Hepatocyte (in vitro differentiated cells): ENCODE results near the gene SLC15A5.

Source experiments
- EZH2phosphoT487 ChIP-seq: fragments of 200-600 bp; sonication (generic); IDR thresholded peaks from one replicate; pipeline ENCODE4 v1.6.1; 2018; ENCODE audit warnings: antibody characterized with exemption, mild to moderate bottlenecking, low read depth, moderate library complexity; ENCODE audit not compliant: unreplicated experiment, severe bottlenecking
- TF ChIP-seq, protein P1 (sequence below): fragments of 200-600 bp; sonication (generic); IDR thresholded peaks from 2 replicates; pipeline ENCODE4 v1.5.1; 2016; ENCODE audit warnings: antibody characterized with exemption, mild to moderate bottlenecking; ENCODE audit not compliant: poor library complexity

DNA sequence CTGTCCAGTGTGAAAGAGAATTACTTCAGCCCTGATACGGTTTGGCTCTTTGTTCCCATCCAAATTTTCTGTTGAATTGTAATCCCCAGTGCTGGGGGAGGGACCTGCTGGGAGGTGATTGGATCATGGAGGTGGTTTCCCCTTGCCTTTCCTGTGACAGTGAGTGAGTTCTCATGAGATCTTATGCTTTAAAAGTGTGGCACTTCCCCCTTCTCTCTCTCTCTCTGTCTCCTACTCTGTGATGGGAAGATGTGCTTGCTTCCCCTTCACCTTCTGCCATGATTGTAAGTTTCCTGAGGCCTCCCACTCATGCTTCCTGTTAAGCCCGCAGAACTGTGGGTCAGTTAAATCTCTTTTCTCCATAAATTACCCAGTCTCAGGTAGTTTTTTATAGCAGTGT, 5.5 kb upstream of the SLC15A5 start:
- TF ChIP-seq, protein P1, sequence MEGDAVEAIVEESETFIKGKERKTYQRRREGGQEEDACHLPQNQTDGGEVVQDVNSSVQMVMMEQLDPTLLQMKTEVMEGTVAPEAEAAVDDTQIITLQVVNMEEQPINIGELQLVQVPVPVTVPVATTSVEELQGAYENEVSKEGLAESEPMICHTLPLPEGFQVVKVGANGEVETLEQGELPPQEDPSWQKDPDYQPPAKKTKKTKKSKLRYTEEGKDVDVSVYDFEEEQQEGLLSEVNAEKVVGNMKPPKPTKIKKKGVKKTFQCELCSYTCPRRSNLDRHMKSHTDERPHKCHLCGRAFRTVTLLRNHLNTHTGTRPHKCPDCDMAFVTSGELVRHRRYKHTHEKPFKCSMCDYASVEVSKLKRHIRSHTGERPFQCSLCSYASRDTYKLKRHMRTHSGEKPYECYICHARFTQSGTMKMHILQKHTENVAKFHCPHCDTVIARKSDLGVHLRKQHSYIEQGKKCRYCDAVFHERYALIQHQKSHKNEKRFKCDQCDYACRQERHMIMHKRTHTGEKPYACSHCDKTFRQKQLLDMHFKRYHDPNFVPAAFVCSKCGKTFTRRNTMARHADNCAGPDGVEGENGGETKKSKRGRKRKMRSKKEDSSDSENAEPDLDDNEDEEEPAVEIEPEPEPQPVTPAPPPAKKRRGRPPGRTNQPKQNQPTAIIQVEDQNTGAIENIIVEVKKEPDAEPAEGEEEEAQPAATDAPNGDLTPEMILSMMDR: no peak
- no peak for TF ChIP-seq EZH2phosphoT487
